Ishikawa (cell line): ENCODE data around the gene IP6K1.
A peak's percentile ranks its signal among the peaks of the same experiment; 100 is the strongest.

ENCODE experiments used
- CEBPB ChIP-seq: IDR thresholded peaks from 2 replicates; pipeline ENCODE4 v1.6.1; 2012
- EGR1 ChIP-seq: IDR thresholded peaks from 2 replicates; pipeline ENCODE4 v1.6.1; 2012
- FOXM1 ChIP-seq: IDR thresholded peaks from 2 replicates; pipeline ENCODE4 v1.6.1; 2012; ENCODE audit warnings: low read depth, borderline replicate concordance
- MAX ChIP-seq: IDR thresholded peaks from 2 replicates; pipeline ENCODE4 v1.6.1; 2012
- RAD21 ChIP-seq: IDR thresholded peaks from 2 replicates; pipeline ENCODE4 v1.6.1; 2012; ENCODE audit warnings: low read depth
- REST ChIP-seq: IDR thresholded peaks from 2 replicates; pipeline ENCODE4 v1.6.1; 2012; ENCODE audit warnings: low read depth, mild to moderate bottlenecking
- TAF1 ChIP-seq: IDR thresholded peaks from 2 replicates; pipeline ENCODE4 v1.6.1; 2012; ENCODE audit warnings: low read depth, mild to moderate bottlenecking
- TCF12 ChIP-seq: IDR thresholded peaks from 2 replicates; pipeline ENCODE4 v1.6.1; 2012; ENCODE audit warnings: low read depth
- YY1 ChIP-seq: IDR thresholded peaks from 2 replicates; pipeline ENCODE4 v1.6.1; 2012; ENCODE audit warnings: low read depth
- ZBTB7A ChIP-seq: IDR thresholded peaks from 2 replicates; pipeline ENCODE4 v1.6.1; 2012; ENCODE audit warnings: low read depth

DNA sequence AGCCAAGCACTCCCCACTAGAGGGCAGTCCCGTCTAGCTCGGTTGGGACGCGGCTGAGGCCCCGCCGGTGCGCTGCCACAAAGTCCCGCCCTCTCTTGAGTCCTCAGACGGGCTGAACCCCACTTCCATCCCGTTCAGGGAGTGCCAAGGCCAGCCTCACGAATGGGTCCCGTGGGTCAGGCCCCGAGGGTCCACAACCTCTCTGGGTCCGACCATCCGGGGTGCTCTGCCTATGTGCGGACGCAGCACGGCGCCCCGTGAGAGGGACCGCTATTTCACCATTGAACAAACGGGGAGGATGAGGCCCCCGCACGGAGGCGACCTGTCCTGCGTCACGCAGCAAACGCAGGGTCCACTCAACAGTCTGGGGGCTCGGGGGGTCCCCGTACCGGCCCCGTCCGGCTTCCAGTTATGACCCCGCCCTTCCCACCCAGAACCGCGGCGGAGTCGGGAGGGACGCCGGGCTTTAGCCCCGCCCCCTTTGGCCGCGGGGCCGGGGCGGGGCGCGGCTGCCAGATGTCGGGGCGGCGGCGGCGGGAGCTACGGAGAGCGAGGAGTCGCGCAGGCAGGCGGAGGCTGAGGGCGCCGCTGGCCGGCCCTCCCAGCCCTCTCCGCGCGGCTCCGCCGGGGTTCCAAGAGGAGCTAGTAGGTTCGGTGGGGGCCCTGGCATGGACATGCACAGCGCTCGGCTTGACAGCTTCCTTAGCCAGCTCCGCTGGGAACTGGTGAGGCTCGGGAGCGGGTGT, 16.6 kb upstream of the IP6K1 start, which contains the start of gene INKA1:
- TF ChIP-seq ZBTB7A (peak; percentile 76; the same call in 1 of the 2 replicates), CEBPB (no peak), TAF1 (no peak), RAD21 (peak; percentile 89), TCF12 (no peak), YY1 (0 out of 2 replicates have a peak, but pooled peaks have one; percentile 15), EGR1 (no peak), MAX (peak; percentile 43), FOXM1 (no peak), REST (no peak)
